ENCODE data around the gene CD5L. TPM values are rescaled to one million over a fixed set of nuclear protein-coding genes. Genes with fewer than 3 reads are reported as not detected.

CD5L gene
- polyA plus RNA-seq, 3 donors = not detected

DNA sequence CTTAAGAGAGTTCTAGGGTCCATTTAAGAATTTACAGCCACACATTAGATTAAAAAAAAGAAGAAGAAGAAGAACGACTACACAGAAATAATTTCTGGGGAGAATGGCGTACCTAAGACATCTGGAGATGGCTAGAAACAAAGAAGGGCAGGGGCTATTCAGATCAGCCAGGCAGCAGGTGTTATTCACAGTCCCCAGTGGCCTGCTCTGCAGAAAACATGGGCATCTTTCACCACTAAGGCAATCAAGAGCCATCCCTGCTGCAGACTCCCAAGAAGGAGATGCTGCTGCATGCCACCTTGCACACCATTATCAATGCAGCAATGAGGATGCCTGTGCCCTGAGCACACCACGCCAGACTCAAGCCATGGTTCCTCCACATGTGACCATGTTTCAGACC lies 56.8 kb downstream of the CD5L start:
- Histone ChIP-seq H3K27me3 (ENCODE audit: control insufficient read depth in 2 of 2, insufficient read depth in 2 of 2, low read length in 2 of 2) (no peaks in the 10 kb centered on the region), H3K27ac (ENCODE audit: low read depth in 1 of 2, low read length in 2 of 2) (no peak overlapping the region), H3K4me1 (ENCODE audit: control insufficient read depth in 1 of 2, insufficient read depth in 2 of 2, low read length in 2 of 2) (peaks cover 27 to 30% of the 10 kb centered on the region in 2 donors), H3K79me2 (ENCODE audit: insufficient read depth, low read length) (no peaks in the 10 kb centered on the region), H3K4me3 (replicated peaks in 1 of 3; ENCODE audit: low read depth in 2 of 3, low read length in 3 of 3) (no peak overlapping the region), H4K20me1 (ENCODE audit: insufficient read depth, low read length) (no peaks in the 10 kb centered on the region), H2AFZ (ENCODE audit: insufficient read depth, low read depth, low read length, poor library complexity, severe bottlenecking) (no peak overlapping the region), H3K9me3 (replicated peaks in 1 of 2; ENCODE audit: control insufficient read depth in 1 of 2, insufficient read depth in 1 of 2, low read length in 2 of 2) (no peaks in the 10 kb centered on the region), H3K4me2 (replicated peaks; ENCODE audit: extremely low read depth, low read length, poor library complexity, severe bottlenecking) (no peak overlapping the region), H3K9ac (ENCODE audit: insufficient read depth, low read length, poor library complexity, severe bottlenecking) (no peak overlapping the region), H3K36me3 (replicated peaks in 1 of 2; ENCODE audit: control insufficient read depth in 1 of 2, insufficient read depth in 2 of 2, low read length in 2 of 2) (no peaks in the 10 kb centered on the region)
- intact Hi-C loops (cut with micrococcal nuclease) = no loop called here
- Mint-ChIP-seq H3K36me3 (no peaks in the 10 kb centered on the region), H3K9me3 (peaks cover 0 to 4% (median 2%) of the 10 kb centered on the region in 7 donors), H3K27ac (no peak overlapping the region), H3K27me3 (ENCODE audit: low read depth in 3 of 3) (peaks cover 1 to 11% (median 7%) of the 10 kb centered on the region in 3 donors), H3K4me3 (no peak overlapping the region), H3K4me1 (peaks cover 29% of the 10 kb centered on the region)
- 100% methylated on average over 2 of the region's 3 CpGs for WGBS (ENCODE audit: insufficient coverage)
- DNase-seq = no peak
- no peak for TF ChIP-seq CTCF (IDR thresholded peaks at IDR 0.05)

- H3K36me3 Mint-ChIP-seq = no peaks in the 10 kb centered on the region
- peak overlapping the region in 1 of 2 donors; percentile 46 for H3K4me3 Mint-ChIP-seq
- peaks cover 27 to 30% of the 10 kb centered on the region in 2 donors for H3K4me1 ChIP-seq (ENCODE audit: control insufficient read depth in 1 of 2, insufficient read depth in 2 of 2, low read length in 2 of 2)
- H3K27me3 Mint-ChIP-seq (ENCODE audit: low read depth in 3 of 3) = peaks cover 1 to 11% (median 7%) of the 10 kb centered on the region in 3 donors
- TF ChIP-seq CTCF (IDR thresholded peaks at IDR 0.05) = no peak
- DNase-seq = peak; percentile 37 to 66 (median 52)
- no peaks in the 10 kb centered on the region for H3K27me3 ChIP-seq (ENCODE audit: control insufficient read depth in 2 of 2, insufficient read depth in 2 of 2, low read length in 2 of 2)
- peaks cover 29% of the 10 kb centered on the region for H3K4me1 Mint-ChIP-seq
- no peak overlapping the region for H3K4me2 ChIP-seq (replicated peaks; ENCODE audit: extremely low read depth, low read length, poor library complexity, severe bottlenecking)
- no peaks in the 10 kb centered on the region for H3K36me3 ChIP-seq (replicated peaks in 1 of 2; ENCODE audit: control insufficient read depth in 1 of 2, insufficient read depth in 2 of 2, low read length in 2 of 2)
- peak overlapping the region; percentile 4 to 66 (median 41) for H3K27ac Mint-ChIP-seq
- no peak overlapping the region for H3K9ac ChIP-seq (ENCODE audit: insufficient read depth, low read length, poor library complexity, severe bottlenecking)
- intact Hi-C loops (cut with micrococcal nuclease) = no loop called here
- 0% methylated on average over 1 of the region's 1 CpG for WGBS (ENCODE audit: insufficient coverage)
- H3K9me3 Mint-ChIP-seq = peaks cover 0 to 4% (median 0%) of the 10 kb centered on the region in 7 donors
- H3K27ac ChIP-seq (ENCODE audit: low read depth in 1 of 2, low read length in 2 of 2) = peak overlapping the region in 1 of 2 donors; percentile 56
- H3K79me2 ChIP-seq (ENCODE audit: insufficient read depth, low read length) = no peaks in the 10 kb centered on the region
- no peak overlapping the region for H3K4me3 ChIP-seq (replicated peaks in 1 of 3; ENCODE audit: low read depth in 2 of 3, low read length in 3 of 3)
- no peaks in the 10 kb centered on the region for H3K9me3 ChIP-seq (replicated peaks in 1 of 2; ENCODE audit: control insufficient read depth in 1 of 2, insufficient read depth in 1 of 2, low read length in 2 of 2)
- no peaks in the 10 kb centered on the region for H4K20me1 ChIP-seq (ENCODE audit: insufficient read depth, low read length)
- no peak overlapping the region for H2AFZ ChIP-seq (ENCODE audit: insufficient read depth, low read depth, low read length, poor library complexity, severe bottlenecking)
These were observed 58.7 kb downstream of the CD5L start for GRCh38 chr1:157782931-157783330.

All from CD14-positive monocyte (primary cell).